CD1c-positive myeloid dendritic cell (primary cell): ENCODE measurements around the gene PDE8B.

ENCODE experiments used
- DNase-seq: peaks from one replicate; pipeline ENCODE4 v3.0.0-alpha.2; 2016; ENCODE audit errors: extremely low spot score

PDE8B gene

DNA sequence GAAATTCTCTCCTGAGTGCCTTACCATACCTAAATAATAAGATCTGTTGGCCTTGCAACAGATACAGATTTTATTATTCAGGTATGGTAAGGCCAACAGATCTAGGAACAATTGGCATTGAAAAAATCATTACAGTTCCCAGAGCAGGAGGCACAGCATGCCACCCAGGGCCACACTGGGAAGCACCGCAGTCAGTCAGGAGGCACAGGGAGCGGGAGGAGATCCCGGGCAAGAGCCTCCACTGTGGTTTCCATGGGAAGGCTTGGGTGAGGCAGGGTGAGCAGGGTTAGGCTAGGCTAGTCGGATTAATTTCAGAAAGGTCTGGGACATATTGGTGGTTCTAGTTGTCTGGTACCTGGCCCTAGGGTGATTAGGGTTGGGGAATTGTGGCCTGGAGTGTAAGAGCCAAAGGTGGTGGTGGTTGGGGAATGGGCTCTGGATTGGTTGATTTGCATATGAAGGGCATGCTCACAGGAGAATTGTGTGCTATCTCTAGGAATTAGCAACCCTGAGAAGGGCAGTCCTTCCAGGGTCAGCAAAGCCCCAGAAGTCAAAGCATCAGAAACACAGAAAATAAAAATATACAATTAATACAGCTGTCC lies 111.4 kb downstream of the PDE8B start:
- no peak for DNase-seq

DNA sequence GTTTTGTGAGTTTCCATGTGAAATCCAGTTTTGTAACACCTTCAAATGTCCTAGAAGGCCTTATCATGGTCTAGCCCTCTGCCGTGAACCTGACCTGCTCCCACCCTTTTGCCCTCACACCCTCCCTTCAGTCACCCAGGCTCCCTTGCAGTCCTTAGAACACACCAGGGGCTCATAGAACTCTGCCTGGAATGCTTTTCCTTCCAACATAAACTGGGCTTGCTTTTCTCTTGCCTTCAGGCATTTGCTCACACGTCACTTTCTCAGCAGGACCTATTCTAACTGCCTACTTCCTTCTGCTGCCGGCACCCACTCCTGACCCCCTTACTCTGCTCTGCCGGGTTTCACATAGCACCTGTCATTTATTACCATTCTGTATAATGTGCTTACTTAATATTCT lies 111.9 kb downstream of the PDE8B start:
- no peak for DNase-seq

DNA sequence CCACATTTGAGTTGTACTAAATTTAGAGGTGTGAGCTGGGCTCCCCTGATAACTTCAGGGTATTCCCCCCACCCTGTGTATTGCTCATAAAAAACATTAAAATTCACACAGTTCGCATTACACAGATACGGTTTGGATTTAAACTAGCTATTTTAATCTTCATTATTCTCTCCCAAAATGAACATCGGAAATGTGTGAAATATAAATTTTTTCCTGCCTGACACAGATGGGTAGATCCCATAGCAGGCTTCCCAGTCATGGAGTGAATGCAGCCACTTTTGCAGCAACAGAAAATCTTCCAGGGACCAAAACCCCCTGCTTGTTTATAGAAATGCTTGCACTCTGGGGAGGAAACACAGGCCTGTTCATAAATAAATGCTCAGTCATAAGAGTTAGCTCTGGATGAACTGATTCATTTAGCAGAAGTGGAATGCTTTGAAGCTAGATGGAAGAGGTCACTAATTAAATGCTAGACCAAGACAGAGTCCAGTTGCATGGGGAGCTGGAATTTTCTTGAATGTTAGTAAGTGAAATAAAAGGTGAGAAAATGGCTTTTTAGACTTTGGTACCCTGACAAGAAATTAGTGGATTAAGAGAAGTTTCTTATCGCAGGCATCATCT lies 115.6 kb downstream of the PDE8B start:
- no peak for DNase-seq

DNA sequence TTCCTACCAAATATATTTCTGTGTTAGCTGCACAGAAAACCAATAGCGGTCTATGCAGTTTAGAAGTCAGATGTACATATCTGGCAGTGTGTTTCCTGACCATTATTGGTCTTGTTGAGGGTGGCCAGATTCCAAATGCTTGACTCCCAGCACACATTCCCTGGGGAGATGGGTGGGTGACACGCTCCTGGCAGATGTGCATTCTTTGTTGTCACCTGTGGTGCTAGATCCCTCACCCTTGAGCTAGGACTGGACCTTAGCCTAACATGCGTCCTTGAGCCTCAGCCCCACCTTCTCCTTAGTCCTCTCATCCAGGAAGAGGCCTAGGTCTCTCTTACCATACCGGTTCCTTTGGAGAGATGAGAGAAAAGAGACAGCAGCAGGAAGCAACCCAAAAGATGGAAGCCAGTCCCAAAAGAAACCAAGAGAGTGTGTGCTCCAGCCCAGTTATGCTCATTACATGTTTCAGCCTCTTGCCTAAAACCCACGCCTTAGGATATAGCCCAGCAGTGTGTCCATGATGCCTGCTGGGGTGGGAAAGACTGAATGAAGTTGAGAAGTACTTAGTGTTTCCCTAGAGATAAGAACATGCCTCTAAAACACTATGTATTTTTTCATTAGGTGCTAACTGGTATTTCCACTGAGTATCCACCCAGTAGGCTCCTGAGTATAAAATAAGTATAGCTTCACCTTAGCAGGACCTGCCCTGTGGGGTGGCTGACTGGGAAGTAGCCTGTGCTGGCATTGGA lies 116.7 kb downstream of the PDE8B start:
- no peak for DNase-seq

DNA sequence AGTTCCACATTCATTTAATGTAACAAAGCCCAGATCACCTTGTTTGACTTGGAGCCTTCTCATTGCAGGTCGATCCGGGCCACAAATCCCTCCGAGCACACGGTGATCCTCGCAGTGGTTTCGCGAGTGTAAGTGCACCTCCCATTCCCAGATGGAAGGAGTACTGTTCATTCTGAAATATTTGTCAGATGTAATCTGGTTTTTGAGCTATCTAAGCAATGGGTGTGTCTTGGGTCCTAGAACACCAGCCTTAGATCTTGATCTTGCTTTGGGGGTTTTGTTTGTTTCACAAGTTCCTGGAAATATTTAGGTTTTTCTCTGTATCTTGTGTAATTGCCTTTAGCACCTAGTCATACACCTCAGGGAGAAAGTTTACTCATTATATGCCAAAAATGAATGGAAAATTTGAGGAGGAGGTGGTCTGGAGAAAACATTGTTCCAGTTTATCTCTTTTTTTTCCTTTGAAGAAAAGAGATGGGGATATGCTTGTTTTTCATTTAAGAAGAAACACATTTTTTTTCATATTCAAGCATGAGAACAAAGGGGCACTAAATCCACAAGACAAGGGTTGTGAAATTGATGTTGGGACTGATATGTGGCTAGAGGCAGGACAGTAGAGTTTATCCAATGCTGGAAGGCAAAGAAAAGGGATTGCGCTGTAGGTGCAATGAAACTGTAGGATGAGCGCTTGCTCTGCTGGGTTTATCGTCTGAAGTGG lies 118.6 kb downstream of the PDE8B start:
- DNase-seq: no peak

DNA sequence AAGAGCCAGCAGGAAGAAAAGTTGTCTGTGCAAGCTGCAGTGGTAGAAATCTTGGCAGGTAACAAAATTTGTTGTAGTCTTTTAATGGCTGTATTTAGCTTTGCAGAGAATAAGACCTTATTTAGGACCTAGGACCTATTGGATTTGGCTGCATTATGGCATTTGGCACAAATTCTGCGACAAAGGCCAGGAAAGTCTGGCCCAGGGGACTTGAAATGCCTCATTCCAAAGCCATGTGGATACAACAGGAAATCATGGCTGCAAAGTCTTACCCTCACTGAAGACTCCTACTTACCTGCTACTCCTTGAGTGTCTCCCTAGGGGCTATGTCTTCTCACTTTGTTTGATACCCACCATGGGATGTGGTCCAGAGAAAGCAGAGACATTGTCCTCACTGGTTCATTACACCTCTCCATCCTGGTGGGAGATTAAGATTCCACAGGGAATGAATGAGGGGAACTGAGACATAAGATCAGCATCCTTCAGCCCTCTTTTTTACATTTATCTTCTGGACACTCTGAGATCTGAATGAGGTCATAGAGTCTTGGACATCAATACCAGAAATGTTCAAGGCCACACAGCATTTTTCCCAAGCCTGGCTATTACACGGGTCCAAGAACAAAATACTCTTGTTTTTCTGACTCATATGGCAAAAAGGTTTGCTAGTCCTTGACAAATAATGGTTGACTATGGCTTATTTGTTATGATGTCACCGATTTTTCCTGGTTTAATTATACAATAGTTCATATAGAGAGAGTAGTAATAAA lies 119.4 kb downstream of the PDE8B start:
- no peak for DNase-seq

DNA sequence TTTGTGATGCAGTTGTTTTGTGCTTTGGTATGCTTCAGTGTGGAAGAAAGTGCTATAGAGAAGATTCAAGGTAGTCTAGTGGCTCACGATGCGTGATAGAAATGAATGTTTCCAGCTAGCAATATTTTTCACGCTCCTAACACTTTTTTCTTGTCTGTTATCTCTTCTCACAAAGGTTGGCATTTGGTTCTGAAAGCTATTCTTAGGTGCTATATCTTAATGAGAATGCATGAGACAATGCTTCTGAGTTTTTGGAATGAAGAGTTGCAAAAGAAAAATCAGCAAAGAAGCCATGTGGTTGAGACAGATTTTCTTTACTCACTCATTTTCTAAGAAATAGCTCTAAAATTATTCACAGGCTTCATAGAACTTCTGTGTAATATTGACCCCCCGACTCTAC lies 122.6 kb downstream of the PDE8B start:
- DNase-seq: no peak

DNA sequence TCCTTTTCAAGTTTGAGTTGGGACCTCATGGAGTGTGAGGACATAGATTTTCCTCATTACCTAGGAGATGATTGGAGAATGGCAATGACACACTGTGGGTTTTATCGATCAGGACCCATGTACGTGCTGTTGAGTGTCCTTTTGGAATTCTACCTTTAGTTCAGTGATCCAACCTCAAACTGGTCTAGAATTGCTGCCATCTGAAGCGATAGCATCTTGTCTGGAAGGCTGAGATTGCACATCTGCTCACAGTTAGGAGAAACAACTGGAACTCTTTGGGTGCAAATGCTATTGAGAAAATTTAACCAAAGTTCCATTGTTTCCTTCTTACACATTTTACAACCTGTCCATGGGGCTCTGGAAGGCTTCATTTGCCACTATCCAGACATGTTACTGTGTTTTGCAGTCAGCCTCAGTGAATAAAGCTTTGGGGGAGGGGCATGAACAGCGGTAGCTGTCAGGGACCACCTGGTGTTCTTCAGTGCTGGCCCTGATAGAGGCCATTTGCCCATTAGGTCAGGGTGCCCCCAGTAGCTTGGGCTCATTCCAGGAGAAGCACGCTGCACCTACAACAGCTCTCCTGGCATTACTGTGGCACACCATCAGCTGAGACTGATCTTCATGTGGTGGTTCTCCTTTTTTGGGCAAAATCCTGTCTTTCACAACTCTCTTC lies 123.1 kb downstream of the PDE8B start:
- no peak for DNase-seq

DNA sequence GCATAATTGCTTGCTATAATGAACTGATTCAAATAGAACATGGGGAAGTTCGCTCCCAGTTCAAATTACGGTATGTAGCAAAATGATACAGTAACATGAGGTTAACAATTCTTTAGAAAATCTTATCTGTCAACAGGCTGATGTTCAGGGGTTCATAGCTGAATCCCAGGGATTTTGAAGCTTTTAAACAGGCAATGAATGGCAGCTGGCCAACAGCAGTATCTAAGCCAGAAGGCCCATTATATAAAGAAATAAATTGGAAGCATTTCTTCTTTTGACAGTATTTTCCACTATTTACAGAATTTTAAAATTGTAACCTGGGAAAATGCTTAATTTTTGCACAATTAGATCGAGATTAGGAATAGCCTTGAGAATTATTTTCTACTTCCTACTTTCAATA lies 126.8 kb downstream of the PDE8B start:
- DNase-seq: no peak

DNA sequence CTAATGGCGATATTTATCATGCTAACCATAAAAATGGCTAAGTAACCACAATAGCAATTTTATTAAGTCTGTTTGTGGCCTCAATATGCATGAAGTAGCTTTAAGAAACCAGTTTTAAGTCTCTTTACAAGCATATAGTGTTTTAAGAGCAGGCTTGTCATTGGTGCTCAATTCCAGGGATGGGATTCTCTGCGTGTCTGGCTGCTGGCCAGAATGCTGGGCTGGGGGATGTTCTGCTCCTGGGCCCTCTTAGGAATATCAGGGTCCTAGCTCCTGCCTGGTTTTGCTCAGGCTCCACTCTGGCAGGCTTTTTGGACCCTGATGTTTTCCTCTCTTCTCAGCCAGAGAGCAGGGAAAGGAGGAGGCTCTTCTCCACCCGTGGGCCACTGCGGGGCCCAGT lies 127.2 kb downstream of the PDE8B start:
- no peak for DNase-seq

DNA sequence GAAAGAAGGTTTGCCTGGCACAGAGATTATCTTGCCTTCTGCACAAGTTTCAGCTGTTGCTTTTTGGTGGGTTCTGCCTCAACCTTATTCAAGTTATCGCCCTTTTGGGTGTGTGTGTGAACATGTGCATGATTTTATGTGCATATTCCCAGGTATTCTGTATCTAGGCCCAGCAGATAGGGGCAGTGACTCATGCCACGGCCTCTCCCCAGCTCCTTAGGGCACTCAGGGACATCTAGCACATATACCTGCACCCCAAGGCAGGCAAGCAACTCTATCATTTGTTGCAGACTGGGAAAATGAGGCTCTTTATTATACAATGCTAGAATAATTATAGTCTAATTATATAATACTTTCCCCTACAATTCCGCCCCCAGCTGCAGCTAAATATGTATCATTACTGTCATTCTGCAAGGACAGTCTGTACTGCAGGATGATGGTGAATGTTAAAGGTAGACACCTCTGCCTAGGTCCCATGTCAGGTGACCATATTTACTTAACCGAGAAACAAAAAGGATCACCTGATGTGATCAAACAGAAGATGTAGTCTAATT lies 128.9 kb downstream of the PDE8B start:
- DNase-seq: no peak

DNA sequence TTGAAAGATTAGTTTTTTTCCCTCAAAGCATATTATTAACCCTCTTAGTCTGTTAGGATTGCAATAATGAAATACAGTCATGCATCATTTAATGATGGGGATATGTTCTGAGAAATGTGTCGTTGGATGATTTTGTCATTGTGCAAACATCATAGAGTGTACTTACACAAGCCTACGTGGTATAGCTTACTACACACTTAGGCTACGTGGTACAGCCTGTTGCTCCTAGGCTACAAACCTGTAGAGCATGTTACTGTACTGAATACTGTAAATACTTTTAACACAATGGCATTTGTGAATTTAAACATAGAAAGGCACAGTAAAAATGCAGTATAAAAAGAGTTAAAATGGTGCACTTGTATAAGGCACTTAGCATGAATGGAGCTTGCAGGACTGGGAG lies 132.7 kb downstream of the PDE8B start:
- no peak for DNase-seq

DNA sequence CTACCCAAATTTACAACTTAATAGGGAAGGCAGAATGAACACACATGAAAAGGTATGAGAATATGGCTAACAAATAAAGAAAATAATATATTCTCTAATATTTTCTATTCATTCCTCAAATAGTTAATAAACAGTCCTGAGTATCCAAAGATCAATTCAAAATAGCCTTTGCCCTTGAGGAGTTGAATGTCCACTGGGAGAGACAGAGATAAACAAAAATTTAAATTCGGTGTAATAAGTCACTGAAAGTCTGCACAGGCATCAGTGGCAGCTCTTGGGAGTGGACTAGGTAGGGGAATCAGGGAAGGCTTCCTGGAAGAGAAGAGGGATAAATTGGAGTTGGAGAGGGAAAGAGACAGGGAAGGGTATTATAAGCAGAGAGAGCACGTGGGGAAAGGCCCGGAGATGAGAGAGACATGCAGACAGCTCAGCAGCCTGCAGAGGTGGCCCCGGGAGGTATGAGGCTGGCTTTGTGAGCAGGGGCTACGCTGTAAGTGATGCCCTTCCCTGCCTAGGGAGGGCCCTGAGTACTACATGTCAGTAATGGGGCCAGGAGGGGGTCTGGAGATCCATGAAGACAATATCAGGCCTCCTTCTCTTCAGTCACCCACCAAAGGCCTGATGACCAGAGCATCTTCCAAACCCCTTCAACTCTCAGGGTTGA lies 137.1 kb downstream of the PDE8B start:
- DNase-seq: no peak

DNA sequence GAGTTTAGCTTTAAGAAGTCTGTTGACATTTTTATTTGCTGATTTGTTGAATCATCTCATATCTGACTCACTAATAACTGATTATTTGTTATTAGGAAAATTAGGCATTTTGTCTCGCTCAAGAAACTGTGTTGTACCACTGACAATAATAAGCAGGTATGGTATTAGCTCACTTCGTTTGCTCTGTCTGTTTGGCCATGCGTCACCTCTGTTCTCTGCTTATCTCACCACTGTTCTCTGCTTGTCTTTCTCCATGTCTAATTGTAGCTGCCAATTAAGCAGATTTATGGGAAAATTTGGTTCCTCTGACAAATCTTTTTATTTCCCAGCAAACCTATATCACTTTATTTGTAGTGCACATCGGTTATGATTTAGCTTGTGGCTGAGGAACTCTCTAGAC lies 142.8 kb downstream of the PDE8B start:
- no peak for DNase-seq

DNA sequence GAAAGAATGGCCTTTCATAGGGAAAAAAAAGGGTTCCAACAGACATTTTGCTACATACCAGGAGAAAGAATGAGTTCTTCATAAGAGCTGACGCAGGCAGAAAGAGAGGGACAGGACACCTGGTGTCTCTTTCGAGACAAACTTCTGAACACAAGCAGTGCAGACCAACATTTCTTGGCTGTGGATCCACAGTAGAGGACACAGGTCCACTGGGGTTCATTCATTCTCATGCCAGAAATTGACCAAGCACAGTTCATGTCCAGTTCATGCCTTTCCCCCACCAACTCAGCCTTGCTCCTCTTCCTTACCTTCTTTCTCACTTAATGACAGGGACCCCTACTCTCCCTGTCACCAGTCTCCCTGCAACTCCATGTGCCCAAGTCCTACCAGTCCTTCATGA lies 144.0 kb downstream of the PDE8B start:
- no peak for DNase-seq

DNA sequence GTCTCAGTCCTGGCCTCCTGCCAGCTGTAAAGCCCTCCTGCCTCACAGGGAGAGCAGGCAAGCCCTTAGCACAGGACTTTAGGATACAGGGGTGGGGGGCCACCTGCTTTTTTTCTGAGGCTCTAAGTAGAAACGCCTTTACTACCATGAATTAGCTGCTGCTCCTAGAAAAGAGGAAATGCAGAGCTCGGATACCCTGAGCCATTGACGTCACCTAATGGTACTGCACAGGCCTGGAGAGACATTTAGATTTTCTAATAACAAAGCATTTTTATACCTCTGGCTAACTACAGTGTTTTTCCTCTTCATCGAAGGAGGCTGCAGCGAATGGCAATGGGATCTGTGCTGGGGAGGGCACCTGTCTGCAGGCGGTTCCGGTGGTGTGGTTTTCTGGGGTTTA lies 144.6 kb downstream of the PDE8B start:
- no peak for DNase-seq

DNA sequence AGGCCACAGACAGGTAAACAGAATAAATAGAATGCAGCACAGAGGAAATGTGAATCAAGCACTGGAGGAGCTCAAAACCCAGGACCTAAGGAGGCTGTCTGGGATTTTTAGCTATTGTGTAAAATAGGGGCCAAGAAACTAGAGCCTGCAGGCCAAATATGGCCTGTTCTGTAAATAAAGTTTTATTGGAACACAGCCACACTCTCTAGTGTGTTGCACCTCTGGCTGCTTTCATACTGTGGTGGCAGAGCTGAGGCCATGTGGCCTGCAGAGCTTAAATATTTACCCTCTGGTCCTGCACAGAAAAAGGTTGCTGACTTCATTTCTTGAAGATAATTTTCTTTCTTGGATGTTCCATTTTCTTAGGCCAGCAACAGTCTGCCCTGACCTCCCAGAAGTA lies 145.3 kb downstream of the PDE8B start:
- DNase-seq: no peak

DNA sequence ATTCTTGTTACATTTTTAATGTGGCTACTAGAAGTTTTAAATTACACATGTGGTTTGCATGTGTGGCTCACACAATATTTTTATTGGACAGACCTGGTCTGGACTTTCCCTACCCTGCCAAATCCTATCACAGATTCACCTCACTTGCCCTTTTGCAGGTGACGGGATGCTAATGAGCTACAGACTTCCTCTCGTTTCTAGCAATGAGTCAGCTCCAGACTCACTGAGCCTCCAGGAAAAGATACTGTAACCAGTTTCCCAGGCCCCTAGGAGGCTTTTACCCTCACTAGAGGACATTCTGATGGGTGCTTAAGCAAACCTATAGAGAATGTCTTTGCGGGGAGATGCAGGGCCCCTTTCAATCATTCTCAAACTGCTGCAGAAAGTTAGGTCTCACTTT lies 146.3 kb downstream of the PDE8B start:
- DNase-seq: no peak

DNA sequence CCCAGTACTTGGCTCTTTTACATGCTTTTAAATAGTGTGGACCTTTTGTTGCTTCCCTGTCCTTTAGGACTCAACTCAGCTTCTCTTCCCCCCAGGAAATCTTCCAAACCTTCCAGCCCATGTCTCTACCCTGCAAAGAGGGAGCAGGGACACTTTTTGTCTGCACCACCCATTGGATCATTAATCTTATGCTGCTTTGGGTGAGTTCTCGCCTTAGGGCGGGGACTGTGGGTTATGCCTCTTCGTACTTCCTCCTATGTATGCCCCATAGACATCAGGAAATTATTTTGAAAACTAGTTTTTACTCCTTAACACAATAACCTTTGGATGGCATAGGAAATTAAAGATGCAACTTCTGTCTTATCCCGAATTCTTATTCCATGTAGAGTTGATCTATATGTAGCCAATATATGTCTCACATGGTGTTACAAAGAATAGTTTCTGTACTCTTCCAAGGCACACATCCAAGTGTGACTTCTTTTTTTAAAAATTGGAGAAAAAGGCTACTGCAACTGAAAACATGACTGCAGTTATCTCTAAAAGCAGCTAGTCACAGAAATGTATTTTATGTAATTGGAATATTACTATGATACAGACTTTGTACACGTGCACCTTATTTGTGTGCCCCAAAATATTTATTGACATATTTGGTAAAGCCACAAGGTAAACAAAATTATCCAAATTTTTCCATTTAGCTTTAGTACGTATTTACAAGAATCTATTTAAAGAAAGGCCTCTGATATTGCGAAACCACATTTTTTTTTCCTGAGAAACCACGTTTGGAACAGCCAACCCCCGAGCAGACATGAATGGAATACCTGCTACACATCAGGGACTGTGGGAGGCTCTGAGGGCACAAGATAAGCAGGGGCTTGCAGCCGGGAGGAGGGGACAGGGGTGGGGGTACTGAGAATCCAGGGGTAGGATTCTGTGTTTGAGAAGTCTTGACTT lies 148.1 kb downstream of the PDE8B start:
- DNase-seq: no peak
